Nephron (organoid): ENCODE measurements around the gene BCL2L14.
"Not testable (repeated sequence)": the region's sequence is repeated elsewhere in the genome, so short reads cannot be mapped to it uniquely, and the experiment has no call there.

ENCODE experiments used
- H3K27ac Mint-ChIP-seq, 3 experiments: 2 replicates each; pipeline ENCODE4 v1.8.0; 2020; ENCODE audit warnings: mixed read lengths in 3 of 3, mild to moderate bottlenecking in 2 of 3, moderate library complexity in 1 of 3
- H3K27me3 Mint-ChIP-seq: 2 replicates; pipeline ENCODE4 v1.8.0; 2021; ENCODE audit warnings: low read depth, mild to moderate bottlenecking, moderate library complexity, mixed read lengths
- H3K36me3 Mint-ChIP-seq: 2 replicates; pipeline ENCODE4 v1.8.0; 2020; ENCODE audit warnings: low read depth, mixed read lengths
- H3K4me1 Mint-ChIP-seq: 2 replicates; pipeline ENCODE4 v1.8.0; 2020; ENCODE audit warnings: mixed read lengths
- H3K4me3 Mint-ChIP-seq, 3 experiments: 2 replicates each; pipeline ENCODE4 v1.8.0; 2020; ENCODE audit warnings: mild to moderate bottlenecking in 3 of 3, mixed read lengths in 3 of 3, moderate library complexity in 2 of 3
- H3K9me3 Mint-ChIP-seq: 2 replicates; pipeline ENCODE4 v1.8.0; 2020; ENCODE audit warnings: mixed read lengths
- CTCF ChIP-seq, 3 experiments: fragments of 200-600 bp; sonication (generic); IDR thresholded peaks; one replicate each; pipeline ENCODE4 v1.5.0; 2021; ENCODE audit warnings: antibody characterized with exemption in 3 of 3; ENCODE audit not compliant: unreplicated experiment in 3 of 3

The BCL2L14 gene

DNA sequence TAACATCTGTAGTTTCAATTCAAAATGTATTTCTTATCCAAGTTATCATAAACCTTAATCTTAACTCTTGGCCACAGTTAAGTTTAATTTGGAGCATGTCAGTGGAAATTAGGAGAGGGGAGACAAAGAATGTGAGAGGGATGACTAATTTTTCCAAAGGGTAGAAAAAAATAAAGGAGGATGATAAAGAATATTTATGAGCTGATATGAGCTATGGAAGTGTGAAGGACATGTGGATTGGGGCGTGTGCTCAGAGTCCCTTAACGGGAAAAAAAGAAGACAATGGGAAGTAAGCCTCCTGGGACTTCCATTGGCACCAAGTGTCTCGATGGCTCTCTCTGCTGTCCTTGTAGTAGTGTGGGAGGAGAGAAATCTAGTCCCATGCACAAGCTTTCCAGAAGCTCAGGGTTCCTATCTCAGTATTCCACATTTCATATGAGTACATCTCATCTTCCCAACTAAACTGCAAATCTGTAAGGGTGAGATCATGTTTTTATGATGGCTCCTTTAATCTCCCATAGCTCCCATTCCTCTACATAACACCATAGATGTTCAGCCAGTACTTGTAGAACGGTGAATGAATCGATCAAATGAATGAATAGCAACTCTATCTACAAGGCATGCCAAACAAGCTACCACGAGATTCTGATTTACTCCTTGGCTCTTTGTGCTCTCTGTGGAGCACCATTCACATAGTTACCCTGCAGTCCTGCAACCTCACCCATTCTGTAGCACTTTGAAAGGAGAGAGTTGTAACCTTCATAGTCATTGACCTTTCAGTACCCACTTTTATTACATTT, 27.4 kb downstream of the BCL2L14 start:
- Mint-ChIP-seq H3K4me3 (no peak overlapping the region), H3K9me3 (no peaks in the 10 kb centered on the region), H3K27me3 (no peaks in the 10 kb centered on the region), H3K4me1 (peaks cover 19% of the 10 kb centered on the region), H3K36me3 (peaks cover 52% of the 10 kb centered on the region), H3K27ac (no peak overlapping the region)
- TF ChIP-seq CTCF (IDR thresholded peaks at IDR 0.05; ENCODE audit: unreplicated experiment in 3 of 3), result no peak

DNA sequence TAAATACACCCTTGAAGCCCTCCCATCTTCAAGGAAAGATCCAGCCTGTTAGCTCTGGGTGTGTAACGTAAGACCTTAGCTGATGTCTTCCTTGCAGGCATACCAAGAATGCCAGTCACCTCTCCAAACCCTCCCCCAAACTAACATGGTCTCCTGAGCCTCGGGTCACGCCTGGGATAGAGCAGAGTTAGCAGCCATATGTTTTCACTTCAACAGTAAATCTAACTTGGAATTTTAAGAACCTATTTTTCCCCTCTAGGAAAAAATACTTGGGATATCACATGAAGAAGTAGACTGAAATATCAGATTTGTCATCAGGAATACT, 27.9 kb downstream of the BCL2L14 start:
- Mint-ChIP-seq H3K27me3 (no peaks in the 10 kb centered on the region), H3K9me3 (no peaks in the 10 kb centered on the region), H3K4me1 (peaks cover 19% of the 10 kb centered on the region), H3K36me3 (peaks cover 57% of the 10 kb centered on the region), H3K27ac (no peak overlapping the region), H3K4me3 (no peak overlapping the region)
- no peak for TF ChIP-seq CTCF (IDR thresholded peaks at IDR 0.05; ENCODE audit: unreplicated experiment in 3 of 3)

GRCh38 chr12:12099102-12099501, 28.4 kb downstream of the BCL2L14 start:
- Mint-ChIP-seq H3K4me1 (peaks cover 19% of the 10 kb centered on the region), H3K27me3 (no peaks in the 10 kb centered on the region), H3K9me3 (no peaks in the 10 kb centered on the region), H3K27ac (no peak overlapping the region), H3K4me3 (no peak overlapping the region), H3K36me3 (peaks cover 60% of the 10 kb centered on the region)
- TF ChIP-seq CTCF (IDR thresholded peaks at IDR 0.05; ENCODE audit: unreplicated experiment in 3 of 3), result no peak

GRCh38 chr12:12107678-12108077, 36.9 kb downstream of the BCL2L14 start:
- no peaks in the 10 kb centered on the region for H3K4me1 Mint-ChIP-seq
- no peak for TF ChIP-seq CTCF (IDR thresholded peaks at IDR 0.05; ENCODE audit: unreplicated experiment in 3 of 3)
- H3K27me3 Mint-ChIP-seq, result no peaks in the 10 kb centered on the region
- H3K36me3 Mint-ChIP-seq, result peaks cover 74% of the 10 kb centered on the region
- no peak overlapping the region for H3K27ac Mint-ChIP-seq
- no peak overlapping the region for H3K4me3 Mint-ChIP-seq
- H3K9me3 Mint-ChIP-seq, result peaks cover 30% of the 10 kb centered on the region

DNA sequence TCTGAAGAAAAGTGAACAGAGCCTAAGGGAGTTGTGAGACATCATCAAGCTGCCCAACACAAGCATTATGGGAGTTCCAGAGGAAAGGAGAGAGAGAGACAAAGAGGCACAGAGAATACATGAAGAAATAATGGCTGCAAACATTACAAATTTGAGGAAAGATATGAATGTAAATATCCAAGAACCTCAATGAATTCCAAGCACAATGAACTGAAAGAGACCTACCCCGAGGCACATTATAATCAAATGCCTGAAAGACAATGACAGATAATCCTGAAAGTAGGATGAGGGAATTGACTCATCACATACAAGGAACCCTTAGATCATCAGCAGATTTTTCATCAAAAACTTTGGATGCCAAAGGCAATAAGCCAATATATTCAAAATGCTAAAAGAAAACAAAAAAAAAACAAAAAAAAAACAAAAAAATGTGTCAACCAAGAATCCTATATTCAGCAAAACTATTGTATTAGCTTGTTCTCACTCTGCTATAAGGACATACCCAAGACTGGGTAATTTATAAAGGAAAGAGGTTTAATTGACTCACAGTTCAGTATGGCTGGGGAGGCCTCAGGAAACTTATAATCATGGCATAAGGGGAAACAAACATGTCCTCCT, 37.8 kb downstream of the BCL2L14 start:
- no peak for TF ChIP-seq CTCF (IDR thresholded peaks at IDR 0.05; ENCODE audit: unreplicated experiment in 3 of 3)
- H3K4me3 Mint-ChIP-seq, result no peak overlapping the region
- H3K27me3 Mint-ChIP-seq, result no peaks in the 10 kb centered on the region
- H3K4me1 Mint-ChIP-seq, result no peaks in the 10 kb centered on the region
- H3K27ac Mint-ChIP-seq, result no peak overlapping the region
- peaks cover 74% of the 10 kb centered on the region for H3K36me3 Mint-ChIP-seq
- H3K9me3 Mint-ChIP-seq, result peaks cover 30% of the 10 kb centered on the region

- peaks cover 23% of the 10 kb centered on the region for H3K9me3 Mint-ChIP-seq
- not testable (repeated sequence) for H3K27ac Mint-ChIP-seq, H3K27me3 Mint-ChIP-seq, H3K4me3 Mint-ChIP-seq, H3K4me1 Mint-ChIP-seq
- H3K36me3 Mint-ChIP-seq, result peaks cover 75% of the 10 kb centered on the region
Observed at GRCh38 chr12:12110923-12111555, 40.3 kb downstream of the BCL2L14 start.
